GM12873 (cell line): ENCODE measurements around the gene IPO13.

Experiments used
- TF ChIP-seq, protein P1 (sequence below): IDR thresholded peaks from 2 replicates; pipeline ENCODE4 v1.5.1; 2012; ENCODE audit warnings: low read depth, mild to moderate bottlenecking, moderate library complexity, low read length, control low read depth; ENCODE audit not compliant: insufficient read depth; ENCODE audit errors: missing control alignments

IPO13 gene

GRCh38 chr1:43963890-43964289, 17.1 kb downstream of the IPO13 start:
- TF ChIP-seq, protein P1, sequence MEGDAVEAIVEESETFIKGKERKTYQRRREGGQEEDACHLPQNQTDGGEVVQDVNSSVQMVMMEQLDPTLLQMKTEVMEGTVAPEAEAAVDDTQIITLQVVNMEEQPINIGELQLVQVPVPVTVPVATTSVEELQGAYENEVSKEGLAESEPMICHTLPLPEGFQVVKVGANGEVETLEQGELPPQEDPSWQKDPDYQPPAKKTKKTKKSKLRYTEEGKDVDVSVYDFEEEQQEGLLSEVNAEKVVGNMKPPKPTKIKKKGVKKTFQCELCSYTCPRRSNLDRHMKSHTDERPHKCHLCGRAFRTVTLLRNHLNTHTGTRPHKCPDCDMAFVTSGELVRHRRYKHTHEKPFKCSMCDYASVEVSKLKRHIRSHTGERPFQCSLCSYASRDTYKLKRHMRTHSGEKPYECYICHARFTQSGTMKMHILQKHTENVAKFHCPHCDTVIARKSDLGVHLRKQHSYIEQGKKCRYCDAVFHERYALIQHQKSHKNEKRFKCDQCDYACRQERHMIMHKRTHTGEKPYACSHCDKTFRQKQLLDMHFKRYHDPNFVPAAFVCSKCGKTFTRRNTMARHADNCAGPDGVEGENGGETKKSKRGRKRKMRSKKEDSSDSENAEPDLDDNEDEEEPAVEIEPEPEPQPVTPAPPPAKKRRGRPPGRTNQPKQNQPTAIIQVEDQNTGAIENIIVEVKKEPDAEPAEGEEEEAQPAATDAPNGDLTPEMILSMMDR: no peak

DNA sequence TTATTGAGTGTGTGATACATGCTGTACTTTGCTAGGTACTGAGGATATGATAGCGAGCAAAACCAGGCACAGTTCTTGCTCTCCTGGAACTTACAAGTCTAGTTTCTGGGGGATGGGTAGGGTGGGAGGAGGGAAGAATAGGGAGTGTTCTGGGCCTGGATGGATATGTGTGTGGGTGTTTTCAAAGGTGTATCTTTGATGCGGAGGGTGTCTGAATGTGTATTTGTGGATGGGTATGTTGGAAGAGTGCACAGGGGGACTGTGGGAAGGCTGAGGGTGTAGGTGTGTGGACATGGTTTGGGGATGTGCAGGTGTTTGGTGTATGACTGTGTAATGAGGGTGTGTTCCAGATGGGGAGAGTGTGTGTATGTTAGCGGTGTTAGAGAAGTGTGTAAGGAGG, 18.6 kb downstream of the IPO13 start:
- TF ChIP-seq, protein P1: no peak

DNA sequence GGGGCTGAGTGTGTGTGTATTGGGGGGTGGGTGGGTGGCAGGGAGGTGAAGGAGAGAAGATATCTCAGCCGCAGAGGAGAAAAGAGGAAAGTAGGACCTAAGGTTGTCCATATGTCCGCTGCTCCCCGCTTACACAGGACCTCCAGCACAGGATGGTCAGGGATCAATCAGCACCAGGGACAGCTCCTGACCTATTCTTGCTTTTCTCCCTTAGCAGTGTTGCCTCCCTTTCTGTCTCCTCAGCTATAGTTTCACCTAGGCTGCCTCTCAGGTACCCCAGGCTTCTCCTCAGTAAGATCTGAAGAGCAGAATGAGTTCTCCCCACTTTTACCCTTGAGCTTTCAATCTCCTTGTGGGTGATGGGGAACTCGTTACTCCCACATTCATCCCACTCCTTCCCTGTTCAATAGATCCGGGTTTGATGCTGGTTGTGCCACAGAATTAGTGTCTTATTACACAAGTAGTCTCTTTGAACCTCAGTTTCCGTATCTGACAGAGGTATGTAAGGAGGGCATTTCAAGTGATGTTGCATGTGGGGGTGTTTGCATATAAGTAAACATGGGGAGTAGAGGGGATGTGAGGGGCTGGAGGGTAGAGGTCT, 21.7 kb downstream of the IPO13 start:
- TF ChIP-seq, protein P1: no peak

DNA sequence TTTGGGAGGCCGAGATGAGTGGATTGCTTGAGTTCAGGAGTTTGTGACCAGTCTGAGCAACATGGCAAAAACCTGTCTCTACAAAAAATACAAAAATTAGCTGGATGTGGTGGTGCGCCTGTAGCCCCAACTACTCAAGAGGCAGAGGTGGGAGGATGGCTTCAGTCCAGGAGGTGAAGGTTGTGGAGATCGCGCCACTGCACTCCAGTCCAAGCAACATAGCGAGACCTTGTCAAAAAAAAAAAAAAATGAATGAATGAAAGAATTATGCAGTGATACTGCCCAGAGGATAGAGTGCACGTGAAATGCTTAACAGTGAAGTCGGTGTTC, 22.6 kb downstream of the IPO13 start:
- TF ChIP-seq, protein P1: no peak

DNA sequence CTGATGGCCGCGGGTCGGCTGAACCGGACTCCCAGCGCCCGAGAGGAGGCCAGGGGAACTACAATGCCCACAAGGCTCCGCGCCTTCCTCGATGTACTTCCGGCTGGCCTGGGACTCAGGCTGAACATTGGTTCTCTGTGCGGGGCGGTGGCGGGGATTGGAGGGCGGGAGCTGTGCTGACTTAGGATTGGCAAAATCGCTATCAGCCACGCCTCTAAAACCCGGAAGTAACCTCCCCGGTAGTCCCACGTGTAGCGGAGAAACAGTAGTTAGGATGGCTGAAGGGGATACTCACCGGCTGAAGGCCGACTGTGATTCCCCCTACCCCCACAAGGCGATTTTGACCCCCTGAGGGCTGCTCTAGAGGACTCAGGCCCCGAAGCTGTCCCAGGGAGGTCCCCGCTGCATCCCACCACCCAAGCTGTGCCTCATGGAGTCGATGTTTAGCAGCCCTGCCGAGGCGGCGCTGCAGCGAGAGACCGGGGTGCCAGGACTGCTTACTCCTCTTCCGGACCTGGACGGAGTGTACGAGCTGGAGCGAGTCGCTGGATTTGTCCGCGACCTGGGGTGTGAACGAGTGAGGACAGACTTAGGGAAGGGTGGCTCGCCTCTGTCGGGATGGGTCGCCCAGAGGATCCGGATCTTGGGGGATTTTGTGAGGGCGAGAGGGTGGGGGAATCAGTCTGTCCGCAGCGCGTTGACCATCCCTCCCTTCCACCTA, 23.2 kb downstream of the IPO13 start, which contains the start of gene DPH2:
Gene DPH2, plus strand, starts transcription at position 265 of the 721 bp plus-strand sequence. Its CDS starts 166 bp downstream, at position 431.
- TF ChIP-seq, protein P1: peak; percentile 20

GRCh38 chr1:43970502-43970901, 23.8 kb downstream of the IPO13 start:
- TF ChIP-seq, protein P1: no peak

GRCh38 chr1:43970911-43971310, 24.2 kb downstream of the IPO13 start:
- TF ChIP-seq, protein P1: no peak
